ENCODE data around the gene SLC6A6. TPM values are rescaled to one million over a fixed set of nuclear protein-coding genes. Genes with fewer than 3 reads are reported as not detected.

Gene SLC6A6
- total and polyA plus RNA-seq, 8 donors: 2.1 to 11.6 (median 3.4) TPM

- ATAC-seq: no peak
- no peaks in the 10 kb centered on the region for H3K27me3 ChIP-seq
- intact Hi-C loops (cut with DNase I): loop anchor here in 1 of 3 donors (10.0 kb wide), 1 partner anchor 566 kb away; no protein-coding TSS in a partner anchor
- no peaks in the 10 kb centered on the region for H3K36me3 ChIP-seq
- DNase-seq: peak in 1 of 6 donors; percentile 3
- H3K4me1 ChIP-seq: no peaks in the 10 kb centered on the region
- 61 to 78% methylated on average over 5 of the region's 5 CpGs for WGBS, 2 donors
- no peak for TF ChIP-seq CTCF (IDR thresholded peaks at IDR 0.05)
- no peak overlapping the region for H3K27ac ChIP-seq
- no peak for FAIRE-seq
- H3K9me3 ChIP-seq: no peaks in the 10 kb centered on the region
- H3K4me3 ChIP-seq: no peak overlapping the region
These were observed 68.6 kb downstream of the SLC6A6 start for GRCh38 chr3:14471016-14471415.

GRCh38 chr3:14471690-14472089 is 69.3 kb downstream of the SLC6A6 start:
- ATAC-seq: no peak
- FAIRE-seq: no peak
- H3K4me3 ChIP-seq: no peak overlapping the region
- no peaks in the 10 kb centered on the region for H3K36me3 ChIP-seq
- WGBS, 2 donors: 80 to 92% methylated on average over 10 of the region's 10 CpGs
- no peak for TF ChIP-seq CTCF (IDR thresholded peaks at IDR 0.05)
- no peaks in the 10 kb centered on the region for H3K27me3 ChIP-seq
- H3K4me1 ChIP-seq: no peaks in the 10 kb centered on the region
- H3K9me3 ChIP-seq: no peaks in the 10 kb centered on the region
- no peak overlapping the region for H3K27ac ChIP-seq
- DNase-seq: no peak
- intact Hi-C loops (cut with DNase I): loop anchor here in 1 of 3 donors (10.0 kb wide), 1 partner anchor 567 kb away; no protein-coding TSS in a partner anchor

- Histone ChIP-seq H3K27me3 (no peaks in the 10 kb centered on the region), H3K36me3 (no peaks in the 10 kb centered on the region), H3K4me1 (no peaks in the 10 kb centered on the region), H3K4me3 (no peak overlapping the region), H3K27ac (no peak overlapping the region), H3K9me3 (no peaks in the 10 kb centered on the region)
- FAIRE-seq (no peak), DNase-seq (peak in 1 of 6 donors; percentile 31), ATAC-seq (peak in 3 of 4 donors; percentile 37 to 62 (median 45))
- WGBS, 2 donors: 80 to 86% methylated on average over 22 of the region's 22 CpGs
- intact Hi-C loops (cut with DNase I): loop anchor here in 1 of 3 donors (10.0 kb wide), 1 partner anchor 568 kb away; no protein-coding TSS in a partner anchor
- TF ChIP-seq CTCF (IDR thresholded peaks at IDR 0.05): no peak
These were observed 70.3 kb downstream of the SLC6A6 start for GRCh38 chr3:14472471-14473351.

GRCh38 chr3:14473411-14473891 is 71.0 kb downstream of the SLC6A6 start:
- Histone ChIP-seq H3K4me3 (no peak overlapping the region), H3K36me3 (no peaks in the 10 kb centered on the region), H3K4me1 (no peaks in the 10 kb centered on the region), H3K9me3 (no peaks in the 10 kb centered on the region), H3K27ac (no peak overlapping the region), H3K27me3 (no peaks in the 10 kb centered on the region)
- intact Hi-C loops (cut with DNase I): loop anchor here in 1 of 3 donors (10.0 kb wide), 1 partner anchor 569 kb away; no protein-coding TSS in a partner anchor
- ATAC-seq (peak in 1 of 4 donors; percentile 55), FAIRE-seq (no peak), DNase-seq (no peak)
- no peak for TF ChIP-seq CTCF (IDR thresholded peaks at IDR 0.05)
- 81% methylated on average over 7 of the region's 7 CpGs for WGBS, 2 donors

Measured in pancreas (tissue), 10 donors.